MM.1S (cell line): Measurements from ENCODE around the gene YJEFN3.

Experiments
- DNase-seq: peaks from one replicate; pipeline ENCODE4 v3.0.0-alpha.2; 2015
- H2AFZ ChIP-seq: fragments of 300-600 bp; sonication (generic); 2 replicates; pipeline ENCODE4 v1.6.0; 2016; ENCODE audit warnings: antibody characterized with exemption, low read length
- H3F3A ChIP-seq: fragments of 300-600 bp; sonication (generic); 2 replicates; pipeline ENCODE4 v1.6.1; 2016; ENCODE audit warnings: mild to moderate bottlenecking, antibody characterized with exemption, low read length, moderate library complexity, mixed read lengths; ENCODE audit not compliant: insufficient read depth
- H3K27ac ChIP-seq: fragments of 300-600 bp; sonication (generic); 2 replicates; pipeline ENCODE4 v1.5.1; 2016; ENCODE audit warnings: mild to moderate bottlenecking, low read length
- H3K27me3 ChIP-seq: fragments of 300-600 bp; sonication (generic); replicated peaks from 2 replicates; pipeline ENCODE4 v1.6.0; 2016; ENCODE audit warnings: low read length; ENCODE audit not compliant: insufficient read depth
- H3K36me3 ChIP-seq: fragments of 300-600 bp; sonication (generic); replicated peaks from 2 replicates; pipeline ENCODE4 v1.6.1; 2016; ENCODE audit warnings: mild to moderate bottlenecking, low read length, mixed read lengths; ENCODE audit not compliant: insufficient read depth
- H3K4me1 ChIP-seq: fragments of 300-600 bp; sonication (generic); 2 replicates; pipeline ENCODE4 v1.6.1; 2016; ENCODE audit warnings: low read length, mixed read lengths
- H3K4me2 ChIP-seq: fragments of 300-600 bp; sonication (generic); 2 replicates; pipeline ENCODE4 v1.6.0; 2016; ENCODE audit warnings: low read depth, low read length
- H3K4me3 ChIP-seq: fragments of 300-600 bp; sonication (generic); 2 replicates; pipeline ENCODE4 v1.5.1; 2016; ENCODE audit warnings: low read length, mixed read lengths
- H3K79me2 ChIP-seq: fragments of 300-600 bp; sonication (generic); 2 replicates; pipeline ENCODE4 v1.6.1; 2016; ENCODE audit warnings: mixed run types, low read length, mixed read lengths
- H3K9ac ChIP-seq: fragments of 300-600 bp; sonication (generic); 2 replicates; pipeline ENCODE4 v1.6.1; 2016; ENCODE audit warnings: low read length, mixed read lengths
- H3K9me2 ChIP-seq: fragments of 300-600 bp; sonication (generic); replicated peaks from 2 replicates; pipeline ENCODE4 v1.6.1; 2016; ENCODE audit warnings: mild to moderate bottlenecking, low read length, mixed read lengths; ENCODE audit not compliant: insufficient read depth
- H3K9me3 ChIP-seq: fragments of 300-600 bp; sonication (generic); replicated peaks from 2 replicates; pipeline ENCODE4 v1.6.1; 2016; ENCODE audit warnings: mild to moderate bottlenecking, low read length, mixed read lengths; ENCODE audit not compliant: insufficient read depth
- H4K20me1 ChIP-seq: fragments of 300-600 bp; sonication (generic); 2 replicates; pipeline ENCODE4 v1.6.1; 2016; ENCODE audit warnings: mild to moderate bottlenecking, low read length, moderate library complexity, mixed read lengths; ENCODE audit not compliant: insufficient read depth
- EZH2 ChIP-seq: fragments of 300-600 bp; sonication (generic); optimal IDR thresholded peaks from 2 replicates; pipeline ENCODE3; 2017; ENCODE audit warnings: low read depth, mild to moderate bottlenecking, antibody characterized with exemption, low read length, mixed read lengths
- EZH2phosphoT487 ChIP-seq: fragments of 300-600 bp; sonication (generic); IDR thresholded peaks from 2 replicates; pipeline ENCODE4 v1.6.1; 2018; ENCODE audit warnings: antibody characterized with exemption, low read length
- TF ChIP-seq, protein P1 (sequence below): fragments of 300-600 bp; sonication (generic); IDR thresholded peaks from 2 replicates; pipeline ENCODE4 v1.5.1; 2016; ENCODE audit warnings: antibody characterized with exemption, low read length, mixed read lengths

Gene YJEFN3

DNA sequence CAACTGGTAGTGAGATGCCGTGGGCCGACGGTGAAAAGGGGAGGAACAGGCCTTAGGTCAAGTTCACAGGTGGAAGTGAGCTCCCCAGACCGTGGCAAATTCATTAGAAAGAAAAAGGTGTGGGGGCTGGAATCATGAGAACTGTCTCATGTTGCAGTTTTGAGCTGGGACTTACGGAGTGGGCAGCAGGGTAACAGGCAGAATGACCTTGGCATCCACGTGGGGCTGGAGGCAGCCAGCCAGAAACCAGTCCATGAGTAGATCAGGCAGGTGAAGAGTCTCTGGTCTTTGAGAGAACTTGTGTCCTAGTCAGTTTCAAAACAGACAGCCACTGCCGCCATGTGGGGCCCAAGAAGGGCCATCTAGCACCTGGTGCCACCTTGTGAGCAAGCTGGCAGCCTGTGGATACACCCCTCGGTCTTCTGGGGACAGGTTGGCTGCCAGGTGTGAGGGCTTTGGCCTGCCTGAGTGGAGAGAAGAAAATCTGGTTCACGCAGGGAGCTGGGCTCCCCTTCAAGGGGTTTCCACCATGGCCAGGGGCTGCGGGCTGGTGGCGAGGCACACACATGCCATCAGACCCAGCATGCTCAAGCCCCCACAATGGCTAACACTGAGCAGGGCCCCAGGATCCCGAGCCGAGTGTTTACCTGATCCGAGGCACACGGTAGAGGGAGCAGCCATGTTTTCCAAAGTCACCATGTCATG is 37.2 kb upstream of the YJEFN3 start:
- Histone ChIP-seq H3K36me3 (no peaks in the 10 kb centered on the region), H2AFZ (no peak overlapping the region), H3K9me3 (no peaks in the 10 kb centered on the region), H3K27me3 (no peaks in the 10 kb centered on the region), H3K4me2 (no peak overlapping the region), H3K4me1 (peaks cover 11% of the 10 kb centered on the region; the same call in 1 of the 2 replicates), H3F3A (peaks cover 11% of the 10 kb centered on the region; the same call in 1 of the 2 replicates), H3K9me2 (no peaks in the 10 kb centered on the region), H4K20me1 (no peaks in the 10 kb centered on the region; the same call in 1 of the 2 replicates), H3K79me2 (peaks cover 39% of the 10 kb centered on the region), H3K4me3 (no peak overlapping the region), H3K27ac (no peak overlapping the region), H3K9ac (no peak overlapping the region)
- TF ChIP-seq EZH2phosphoT487 = no peak
- DNase-seq = no peak

GRCh38 chr19:19492026-19492610 is 36.6 kb upstream of the YJEFN3 start:
- DNase-seq = no peak
- H3K9ac ChIP-seq = no peak overlapping the region
- no peaks in the 10 kb centered on the region for H4K20me1 ChIP-seq
- no peaks in the 10 kb centered on the region for H3K27me3 ChIP-seq
- no peak overlapping the region for H3K27ac ChIP-seq
- no peak overlapping the region for H2AFZ ChIP-seq
- TF ChIP-seq EZH2 (no peak), EZH2phosphoT487 (no peak)
- TF ChIP-seq, protein P1, sequence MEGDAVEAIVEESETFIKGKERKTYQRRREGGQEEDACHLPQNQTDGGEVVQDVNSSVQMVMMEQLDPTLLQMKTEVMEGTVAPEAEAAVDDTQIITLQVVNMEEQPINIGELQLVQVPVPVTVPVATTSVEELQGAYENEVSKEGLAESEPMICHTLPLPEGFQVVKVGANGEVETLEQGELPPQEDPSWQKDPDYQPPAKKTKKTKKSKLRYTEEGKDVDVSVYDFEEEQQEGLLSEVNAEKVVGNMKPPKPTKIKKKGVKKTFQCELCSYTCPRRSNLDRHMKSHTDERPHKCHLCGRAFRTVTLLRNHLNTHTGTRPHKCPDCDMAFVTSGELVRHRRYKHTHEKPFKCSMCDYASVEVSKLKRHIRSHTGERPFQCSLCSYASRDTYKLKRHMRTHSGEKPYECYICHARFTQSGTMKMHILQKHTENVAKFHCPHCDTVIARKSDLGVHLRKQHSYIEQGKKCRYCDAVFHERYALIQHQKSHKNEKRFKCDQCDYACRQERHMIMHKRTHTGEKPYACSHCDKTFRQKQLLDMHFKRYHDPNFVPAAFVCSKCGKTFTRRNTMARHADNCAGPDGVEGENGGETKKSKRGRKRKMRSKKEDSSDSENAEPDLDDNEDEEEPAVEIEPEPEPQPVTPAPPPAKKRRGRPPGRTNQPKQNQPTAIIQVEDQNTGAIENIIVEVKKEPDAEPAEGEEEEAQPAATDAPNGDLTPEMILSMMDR = no peak
- H3F3A ChIP-seq = peaks cover 11% of the 10 kb centered on the region; the same call in 1 of the 2 replicates
- no peaks in the 10 kb centered on the region for H3K9me2 ChIP-seq
- H3K4me1 ChIP-seq = peaks cover 11% of the 10 kb centered on the region; the same call in 1 of the 2 replicates
- H3K4me3 ChIP-seq = no peak overlapping the region
- H3K79me2 ChIP-seq = peaks cover 32% of the 10 kb centered on the region
- H3K36me3 ChIP-seq = no peaks in the 10 kb centered on the region
- no peak overlapping the region for H3K4me2 ChIP-seq
- H3K9me3 ChIP-seq = no peaks in the 10 kb centered on the region

DNA sequence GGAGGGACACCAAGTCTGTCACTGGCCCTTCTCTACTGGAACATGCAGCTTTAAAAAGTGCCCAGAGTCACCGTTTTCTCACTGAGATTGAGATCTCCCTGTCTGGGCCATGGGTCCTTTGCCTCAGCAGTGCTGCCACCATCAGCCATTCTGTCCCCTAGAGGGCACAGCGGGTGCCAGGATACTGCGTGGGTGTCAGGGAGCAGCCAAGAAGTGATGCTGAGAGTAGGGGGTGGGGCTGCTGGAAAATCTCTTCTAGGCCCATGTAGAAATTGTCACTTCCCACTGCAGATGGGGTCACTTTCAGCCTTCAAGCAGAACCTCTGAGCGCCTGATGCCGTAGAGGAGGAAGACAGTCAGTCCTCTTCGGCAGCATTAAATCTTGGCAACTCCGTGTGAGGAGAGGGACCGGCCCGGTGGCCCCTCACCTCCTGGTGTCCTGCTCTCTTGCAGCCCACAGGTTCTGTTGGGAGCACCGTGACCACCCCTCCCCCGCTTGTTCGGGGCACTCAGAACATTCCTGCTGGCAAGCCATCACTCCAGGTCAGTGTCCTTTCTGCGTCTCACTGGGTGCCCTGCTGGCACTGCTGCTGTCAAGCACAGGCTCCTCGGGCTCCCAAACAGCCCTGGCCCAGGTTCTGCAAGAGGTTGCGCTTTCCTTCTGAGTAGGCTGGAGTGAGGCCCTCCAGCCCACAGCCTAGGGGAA is 34.7 kb upstream of the YJEFN3 start:
- Histone ChIP-seq H3K79me2 (peaks cover 27% of the 10 kb centered on the region), H3K36me3 (no peaks in the 10 kb centered on the region), H3K9ac (no peak overlapping the region)

More for the DNA sequence above, 34.7 kb upstream of the YJEFN3 start:
- TF ChIP-seq EZH2phosphoT487 = no peak
- TF ChIP-seq, protein P1 = no peak
- TF ChIP-seq EZH2 = no peak
- DNase-seq = no peak
- no peak overlapping the region for H2AFZ ChIP-seq
- peaks cover 5% of the 10 kb centered on the region; the same call in 1 of the 2 replicates for H3F3A ChIP-seq
- no peak overlapping the region for H3K27ac ChIP-seq
- no peaks in the 10 kb centered on the region for H3K9me3 ChIP-seq
- no peaks in the 10 kb centered on the region for H4K20me1 ChIP-seq
- no peak overlapping the region for H3K4me2 ChIP-seq
- H3K4me1 ChIP-seq = peaks cover 6% of the 10 kb centered on the region; the same call in 1 of the 2 replicates
- no peak overlapping the region for H3K4me3 ChIP-seq
- H3K9me2 ChIP-seq = no peaks in the 10 kb centered on the region
- no peaks in the 10 kb centered on the region for H3K27me3 ChIP-seq
